OCI-LY7 (cell line): ENCODE data around the gene NBEA.

ENCODE experiments used
- CTCF ChIP-seq: fragments of 200-600 bp; sonication (generic); conservative IDR thresholded peaks from 2 replicates; pipeline ENCODE4 v1.5.1; 2014; ENCODE audit warnings: mild to moderate bottlenecking, antibody characterized with exemption, low read length, moderate library complexity, mixed read lengths
- EZH2phosphoT487 ChIP-seq: fragments of 200-600 bp; sonication (generic); IDR thresholded peaks from 2 replicates; pipeline ENCODE4 v1.6.1; 2018; ENCODE audit warnings: low read depth, borderline replicate concordance, mild to moderate bottlenecking, mixed run types, antibody characterized with exemption, low read length, moderate library complexity, mixed read lengths

GRCh38 chr13:35530147-35530546 is 588.1 kb downstream of the NBEA start:
- no peak for TF ChIP-seq CTCF
- TF ChIP-seq EZH2phosphoT487, result no peak
